Measurements from ENCODE around the gene JAM2. TPM values are rescaled to one million over a fixed set of nuclear protein-coding genes. Genes with fewer than 3 reads are reported as not detected.

Gene JAM2
- total RNA-seq, 2 donors from 2014 or later = 0.48 to 1.7 TPM

DNA sequence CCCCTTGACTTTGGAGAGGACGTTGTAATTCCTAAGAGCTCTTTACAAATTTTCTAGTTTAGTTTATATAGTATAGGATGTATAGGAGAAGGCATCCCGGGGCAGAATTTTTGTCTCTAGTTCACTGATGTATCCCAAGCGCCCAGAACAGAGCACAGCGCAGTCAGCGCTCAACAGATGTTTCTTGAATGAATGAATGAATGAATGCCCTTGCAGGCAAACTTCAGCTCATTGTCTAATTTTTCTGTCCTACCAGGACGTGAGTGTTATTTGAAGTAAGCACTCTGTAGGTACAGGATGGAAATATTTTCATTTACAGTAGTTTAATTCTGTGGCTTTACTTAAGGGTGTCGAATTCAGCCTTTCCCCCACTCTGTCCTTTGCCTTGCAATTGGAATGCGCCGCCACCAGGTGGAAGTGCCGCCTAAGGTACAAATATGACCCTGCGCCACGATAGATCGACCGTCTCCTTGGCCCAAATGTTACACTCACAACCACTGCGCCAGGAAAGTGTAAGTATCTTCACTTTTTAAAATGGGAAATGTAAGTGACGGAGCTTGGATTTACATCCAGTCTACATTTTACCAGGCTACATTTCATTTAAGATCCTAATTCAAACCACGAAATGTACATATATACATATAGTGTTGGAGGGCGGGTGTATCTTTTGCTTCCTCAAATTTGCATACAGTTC, 30.9 kb upstream of the JAM2 start:
- Mint-ChIP-seq H3K4me1 (peaks cover 4% of the 10 kb centered on the region), H3K9me3 (no peaks in the 10 kb centered on the region), H3K36me3 (ENCODE audit: low read depth) (peaks cover 9% of the 10 kb centered on the region), H3K4me3 (peak overlapping the region; percentile 97), H3K27me3 (ENCODE audit: insufficient read depth) (no peaks in the 10 kb centered on the region), H3K27ac (no peak overlapping the region)
- peak; percentile 90 for DNase-seq
- TF ChIP-seq, protein P1, sequence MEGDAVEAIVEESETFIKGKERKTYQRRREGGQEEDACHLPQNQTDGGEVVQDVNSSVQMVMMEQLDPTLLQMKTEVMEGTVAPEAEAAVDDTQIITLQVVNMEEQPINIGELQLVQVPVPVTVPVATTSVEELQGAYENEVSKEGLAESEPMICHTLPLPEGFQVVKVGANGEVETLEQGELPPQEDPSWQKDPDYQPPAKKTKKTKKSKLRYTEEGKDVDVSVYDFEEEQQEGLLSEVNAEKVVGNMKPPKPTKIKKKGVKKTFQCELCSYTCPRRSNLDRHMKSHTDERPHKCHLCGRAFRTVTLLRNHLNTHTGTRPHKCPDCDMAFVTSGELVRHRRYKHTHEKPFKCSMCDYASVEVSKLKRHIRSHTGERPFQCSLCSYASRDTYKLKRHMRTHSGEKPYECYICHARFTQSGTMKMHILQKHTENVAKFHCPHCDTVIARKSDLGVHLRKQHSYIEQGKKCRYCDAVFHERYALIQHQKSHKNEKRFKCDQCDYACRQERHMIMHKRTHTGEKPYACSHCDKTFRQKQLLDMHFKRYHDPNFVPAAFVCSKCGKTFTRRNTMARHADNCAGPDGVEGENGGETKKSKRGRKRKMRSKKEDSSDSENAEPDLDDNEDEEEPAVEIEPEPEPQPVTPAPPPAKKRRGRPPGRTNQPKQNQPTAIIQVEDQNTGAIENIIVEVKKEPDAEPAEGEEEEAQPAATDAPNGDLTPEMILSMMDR (conservative IDR thresholded peaks at IDR 0.05) = peak; percentile 94
- 22 to 23% methylated on average over 10 to 16 of the region's 18 CpGs for WGBS, 2 experiments (ENCODE audit: insufficient coverage in 1 of 2, insufficient read length in 1 of 2)
- Histone ChIP-seq H3K27me3 (ENCODE audit: control insufficient read depth, insufficient read depth, low read length, poor library complexity, severe bottlenecking) (no peaks in the 10 kb centered on the region), H3K36me3 (ENCODE audit: control insufficient read depth, insufficient read depth, low read length) (peaks cover 24% of the 10 kb centered on the region), H3K4me1 (ENCODE audit: control insufficient read depth, insufficient read depth, low read length) (no peaks in the 10 kb centered on the region), H3K4me3 (ENCODE audit: low read length) (peak overlapping the region; percentile 93), H3K9me3 (ENCODE audit: control insufficient read depth, low read length) (no peaks in the 10 kb centered on the region), H3K9ac (ENCODE audit: extremely low read depth, low read length, poor library complexity, severe bottlenecking) (no peak overlapping the region), H3K27ac (ENCODE audit: low read depth, low read length) (no peak overlapping the region)

DNA sequence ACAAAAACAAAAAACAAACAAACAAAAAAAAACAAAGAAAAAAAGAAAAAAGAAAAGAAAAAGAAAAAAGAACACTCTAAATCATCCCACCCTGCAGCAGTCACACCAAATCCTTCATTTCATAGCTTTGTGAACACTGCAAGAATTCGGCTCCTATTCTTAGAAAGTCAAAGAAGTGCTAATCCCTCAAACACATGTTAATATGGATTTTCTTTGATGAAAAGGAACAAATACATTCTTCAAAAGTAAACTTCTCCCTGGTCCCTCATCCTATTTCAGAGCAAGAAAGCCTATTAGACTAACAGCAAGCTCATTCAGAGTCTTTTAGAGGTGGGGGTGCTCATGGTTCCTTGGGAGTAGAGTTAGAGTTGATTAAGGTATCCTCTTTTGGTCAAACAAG, 24.6 kb upstream of the JAM2 start:
- no peak overlapping the region for H3K4me3 ChIP-seq (ENCODE audit: low read length)
- Mint-ChIP-seq H3K27me3 (ENCODE audit: insufficient read depth) (peaks cover 2% of the 10 kb centered on the region), H3K27ac (no peak overlapping the region), H3K9me3 (no peaks in the 10 kb centered on the region), H3K36me3 (ENCODE audit: low read depth) (no peaks in the 10 kb centered on the region), H3K4me3 (no peak overlapping the region), H3K4me1 (no peaks in the 10 kb centered on the region)
- 63% methylated on average over 1 of the region's 1 CpG; no CpG with 5 or more reads in 1 of the 2 experiments for WGBS, 2 experiments (ENCODE audit: insufficient coverage in 1 of 2, insufficient read length in 1 of 2)
- H3K9me3 ChIP-seq (ENCODE audit: control insufficient read depth, low read length) = no peaks in the 10 kb centered on the region
- H3K4me1 ChIP-seq (ENCODE audit: control insufficient read depth, insufficient read depth, low read length) = no peaks in the 10 kb centered on the region
- no peak overlapping the region for H3K9ac ChIP-seq (ENCODE audit: extremely low read depth, low read length, poor library complexity, severe bottlenecking)
- DNase-seq = no peak
- TF ChIP-seq, protein P1 (conservative IDR thresholded peaks at IDR 0.05) = no peak
- no peak overlapping the region for H3K27ac ChIP-seq (ENCODE audit: low read depth, low read length)
- H3K27me3 ChIP-seq (ENCODE audit: control insufficient read depth, insufficient read depth, low read length, poor library complexity, severe bottlenecking) = no peaks in the 10 kb centered on the region
- no peaks in the 10 kb centered on the region for H3K36me3 ChIP-seq (ENCODE audit: control insufficient read depth, insufficient read depth, low read length)

DNA sequence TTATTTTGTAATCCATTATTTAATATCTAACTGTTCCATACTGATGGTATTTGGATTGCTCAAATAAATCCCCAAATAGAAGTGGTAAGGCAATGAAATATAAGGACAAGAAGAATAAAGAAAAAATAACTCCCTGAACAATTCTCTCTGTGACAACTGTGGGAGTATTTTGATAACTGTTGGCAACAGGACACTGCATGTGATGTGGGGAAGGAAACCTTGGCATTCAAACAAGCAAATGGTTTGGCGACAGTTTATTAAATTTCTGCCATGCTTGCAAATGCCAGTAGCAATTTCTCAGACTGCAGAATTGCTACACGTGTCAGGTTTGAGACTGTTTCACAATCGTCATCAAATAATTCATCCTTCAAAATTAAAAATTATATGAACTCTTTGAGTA, 23.2 kb upstream of the JAM2 start:
- Histone ChIP-seq H3K4me1 (ENCODE audit: control insufficient read depth, insufficient read depth, low read length) (no peaks in the 10 kb centered on the region), H3K36me3 (ENCODE audit: control insufficient read depth, insufficient read depth, low read length) (no peaks in the 10 kb centered on the region), H3K27me3 (ENCODE audit: control insufficient read depth, insufficient read depth, low read length, poor library complexity, severe bottlenecking) (no peaks in the 10 kb centered on the region), H3K9me3 (ENCODE audit: control insufficient read depth, low read length) (no peaks in the 10 kb centered on the region), H3K4me3 (ENCODE audit: low read length) (no peak overlapping the region), H3K9ac (ENCODE audit: extremely low read depth, low read length, poor library complexity, severe bottlenecking) (no peak overlapping the region), H3K27ac (ENCODE audit: low read depth, low read length) (no peak overlapping the region)
- Mint-ChIP-seq H3K27me3 (ENCODE audit: insufficient read depth) (peaks cover 2% of the 10 kb centered on the region), H3K36me3 (ENCODE audit: low read depth) (no peaks in the 10 kb centered on the region), H3K27ac (no peak overlapping the region), H3K4me3 (no peak overlapping the region), H3K4me1 (no peaks in the 10 kb centered on the region), H3K9me3 (no peaks in the 10 kb centered on the region)
- 91 to 100% methylated on average over 3 of the region's 3 CpGs for WGBS, 2 experiments (ENCODE audit: insufficient coverage in 1 of 2, insufficient read length in 1 of 2)
- TF ChIP-seq, protein P1 (conservative IDR thresholded peaks at IDR 0.05) = no peak
- no peak for DNase-seq

Data from endodermal cell (in vitro differentiated cells).